ENCODE measurements around the gene SLC44A5.

The SLC44A5 gene

DNA sequence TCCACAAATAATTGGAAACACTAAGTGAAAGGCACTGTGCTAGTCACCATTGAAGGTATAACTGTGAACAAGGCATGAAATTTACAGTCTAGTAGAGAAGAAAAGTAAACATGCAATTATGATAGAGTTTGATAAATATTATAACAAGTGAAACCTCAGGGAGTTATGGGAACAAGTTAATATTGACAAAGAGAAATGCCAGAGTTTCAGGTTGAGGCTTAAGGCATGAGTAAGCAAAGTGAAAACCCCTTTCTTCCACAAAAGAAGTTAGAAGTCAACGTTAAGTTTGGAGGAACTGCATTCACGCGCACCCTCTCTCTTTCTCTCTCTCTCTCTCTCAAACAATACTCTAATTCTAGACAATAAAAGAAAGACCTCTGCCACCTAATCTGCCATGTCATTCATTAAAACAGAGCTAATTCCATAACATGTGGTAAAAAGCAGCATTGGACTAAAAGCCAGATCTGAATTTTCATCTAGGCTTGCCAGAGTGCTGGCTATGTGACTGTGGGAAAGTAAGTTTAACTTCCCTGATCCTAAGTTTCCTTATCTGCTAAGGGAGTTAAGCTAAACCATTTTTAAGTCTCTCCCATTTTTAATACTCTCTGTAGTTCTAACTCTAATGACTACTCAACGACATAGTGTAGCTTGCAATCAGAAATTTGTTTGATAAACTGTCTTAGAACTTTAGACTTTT is 22.0 kb downstream of the SLC44A5 start:
- DNase-seq: no peak

DNA sequence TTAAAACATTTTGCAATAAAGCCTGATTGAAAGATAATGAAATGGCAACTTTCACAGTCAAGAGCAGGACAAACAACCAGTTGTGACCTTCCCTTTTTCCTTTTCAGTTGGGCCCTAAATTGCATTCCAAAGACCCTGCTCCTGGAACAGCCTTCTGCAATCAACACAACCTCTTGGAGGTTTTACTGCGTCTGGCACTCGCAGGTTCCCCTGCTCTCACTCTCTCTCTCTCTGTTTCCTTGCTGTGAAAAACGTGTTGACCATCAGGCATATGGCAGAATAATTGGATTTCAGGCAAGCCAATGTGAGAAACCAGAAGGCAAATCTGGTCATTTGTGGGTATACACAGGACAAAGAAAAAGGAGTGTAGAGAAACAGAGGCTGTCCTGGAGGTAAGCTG is 23.2 kb downstream of the SLC44A5 start:
- DNase-seq: no peak

DNA sequence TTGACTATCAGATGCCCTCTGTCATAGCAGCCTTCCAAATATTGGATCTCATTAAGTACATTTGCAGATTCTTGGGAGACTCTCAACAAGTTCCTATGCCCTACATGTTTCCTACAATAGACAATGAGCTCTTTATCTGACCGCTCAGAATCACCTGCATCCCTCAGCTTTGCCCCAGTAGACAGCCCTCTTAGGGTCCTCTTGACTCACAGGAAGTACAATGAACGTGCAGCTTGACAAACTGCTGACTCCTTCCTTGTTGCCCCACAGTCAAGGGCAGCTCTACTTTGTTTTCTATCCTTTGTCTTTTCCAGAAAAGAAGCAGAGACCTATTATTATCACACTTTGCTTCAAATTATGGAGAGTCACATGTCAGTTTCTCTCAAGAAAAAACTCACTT is 27.6 kb downstream of the SLC44A5 start:
- DNase-seq: no peak

DNA sequence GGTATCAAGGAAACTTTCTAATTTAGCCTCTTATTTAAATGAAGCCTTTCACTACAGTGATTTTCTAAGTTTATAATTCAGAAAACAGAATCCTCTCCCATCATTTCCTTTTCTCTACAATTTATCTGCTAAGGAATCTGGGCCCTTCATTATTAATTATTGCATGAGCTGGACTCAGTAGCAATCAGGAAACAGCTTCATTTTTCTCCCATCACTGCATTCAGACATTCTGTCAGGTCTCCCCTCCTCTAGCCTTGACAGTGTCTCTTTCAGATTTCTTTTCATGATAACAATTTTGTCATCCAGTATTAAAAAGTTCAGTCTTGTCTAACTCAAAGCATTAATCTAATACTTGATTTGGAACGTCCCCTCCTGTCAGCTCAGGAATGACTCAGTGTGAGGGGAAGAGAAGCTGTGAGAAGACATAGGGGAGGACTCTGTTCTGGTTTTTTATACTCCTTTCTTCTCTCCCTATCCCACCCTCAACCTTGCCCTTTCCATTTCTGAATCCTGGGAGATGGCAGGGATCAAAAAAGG is 28.1 kb downstream of the SLC44A5 start:
- DNase-seq: no peak

DNA sequence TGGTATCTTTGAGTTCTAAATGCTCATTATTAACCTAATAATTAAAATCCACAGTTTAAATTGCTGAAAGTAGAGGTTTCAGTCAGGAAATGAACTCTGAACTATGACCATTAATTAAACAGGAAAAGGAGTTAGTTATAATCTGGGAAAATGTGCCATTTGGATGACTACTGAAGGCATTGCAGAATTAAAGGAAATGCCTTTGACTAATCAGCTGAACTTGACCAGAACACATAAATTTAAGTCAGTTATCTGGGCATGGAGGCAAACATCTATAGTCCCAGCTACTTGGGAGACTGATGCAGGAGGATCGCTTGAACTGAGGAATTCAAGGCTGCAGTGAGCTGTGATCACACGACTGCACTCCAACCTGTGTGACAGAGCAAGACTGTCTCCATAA is 31.9 kb downstream of the SLC44A5 start:
- no peak for DNase-seq

DNA sequence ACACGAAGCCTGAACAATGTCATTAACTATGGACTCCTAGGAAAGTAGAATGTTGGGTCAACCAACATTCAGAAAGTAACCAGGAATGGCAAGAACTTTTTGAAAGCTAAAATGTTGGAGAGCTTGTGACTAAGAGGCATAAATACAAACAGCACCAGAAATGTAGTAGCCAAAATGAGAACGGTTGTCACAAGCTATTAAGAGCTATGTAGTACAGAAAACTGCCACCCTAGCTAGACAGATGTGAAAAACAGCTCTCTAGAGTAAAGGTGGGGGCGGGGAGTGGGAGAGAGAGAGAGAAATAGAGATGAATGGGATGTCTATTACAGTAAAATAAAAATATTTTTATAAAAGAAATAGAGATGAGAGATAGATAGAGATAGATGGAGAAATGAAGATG is 35.1 kb downstream of the SLC44A5 start:
- no peak for DNase-seq

DNA sequence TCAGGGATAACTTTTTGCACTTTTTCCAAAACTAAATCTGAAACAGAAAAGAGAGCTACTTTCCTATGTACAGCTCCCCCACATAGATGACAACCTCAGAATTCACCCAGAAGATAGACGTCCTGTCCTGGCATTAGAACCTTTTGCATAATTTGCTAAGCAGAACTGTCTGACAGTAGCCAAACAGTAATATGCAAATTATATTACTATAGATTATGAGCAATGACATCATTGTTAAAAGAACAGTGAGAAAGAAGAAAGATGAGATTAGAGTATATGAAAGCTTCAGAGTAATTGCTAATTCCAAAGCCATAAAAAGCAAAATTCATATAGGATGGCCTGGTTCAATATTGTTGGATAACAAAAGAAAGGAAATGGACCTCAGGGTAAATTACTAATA is 43.7 kb downstream of the SLC44A5 start:
- DNase-seq: no peak

DNA sequence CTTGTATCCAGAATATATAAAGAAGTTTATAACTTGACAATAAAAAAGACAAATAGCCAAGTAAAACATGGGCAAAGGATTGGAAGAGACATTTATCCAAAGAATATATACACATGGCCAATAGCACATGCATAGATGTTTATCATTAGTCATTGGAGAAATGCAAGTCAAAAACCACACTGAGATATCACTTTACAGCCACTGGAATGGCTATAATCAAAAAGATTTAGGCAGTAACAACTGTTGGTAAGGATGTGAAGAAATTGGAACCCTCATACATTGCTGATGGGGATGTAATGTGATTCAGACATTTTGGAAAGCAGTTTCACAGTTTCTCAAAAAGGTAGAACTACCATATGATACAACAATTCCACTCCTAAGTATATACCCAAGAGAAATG is 51.1 kb downstream of the SLC44A5 start:
- no peak for DNase-seq

DNA sequence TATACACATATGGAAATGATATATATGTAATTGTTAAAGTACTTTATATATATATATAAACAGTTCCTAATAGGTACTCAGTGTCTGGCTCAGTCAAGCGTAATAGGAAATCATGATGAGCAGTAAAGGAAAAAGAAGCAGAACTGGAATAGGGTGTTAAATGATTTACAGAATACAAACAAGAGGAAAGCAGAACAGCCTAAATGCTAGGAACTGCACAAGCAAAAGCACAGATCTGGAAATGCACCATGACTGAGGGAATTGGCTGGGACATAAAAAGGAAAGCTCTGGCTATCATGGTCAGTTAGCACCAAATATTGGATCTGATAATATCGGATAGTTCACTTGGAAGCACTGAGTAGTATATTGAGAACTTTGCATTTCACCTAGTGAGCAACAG is 51.8 kb downstream of the SLC44A5 start:
- DNase-seq: no peak

DNA sequence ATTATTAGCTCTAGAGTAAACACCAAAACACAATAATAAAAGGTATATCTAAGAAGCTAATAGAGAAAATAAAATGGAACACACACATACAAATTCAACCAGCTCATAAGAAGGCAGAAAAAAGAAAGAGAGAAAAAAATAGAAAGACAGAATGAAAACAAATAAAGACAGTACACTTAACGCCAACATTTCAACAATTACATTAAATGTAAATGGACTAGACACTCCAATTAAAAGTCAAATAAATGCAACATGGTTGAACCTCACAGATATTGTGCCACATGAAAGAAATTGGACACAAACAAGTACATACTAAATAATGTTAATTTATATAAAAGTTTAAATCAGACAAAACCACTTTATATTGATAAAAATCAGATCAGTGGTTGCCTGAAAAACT is 56.0 kb downstream of the SLC44A5 start:
- no peak for DNase-seq

DNA sequence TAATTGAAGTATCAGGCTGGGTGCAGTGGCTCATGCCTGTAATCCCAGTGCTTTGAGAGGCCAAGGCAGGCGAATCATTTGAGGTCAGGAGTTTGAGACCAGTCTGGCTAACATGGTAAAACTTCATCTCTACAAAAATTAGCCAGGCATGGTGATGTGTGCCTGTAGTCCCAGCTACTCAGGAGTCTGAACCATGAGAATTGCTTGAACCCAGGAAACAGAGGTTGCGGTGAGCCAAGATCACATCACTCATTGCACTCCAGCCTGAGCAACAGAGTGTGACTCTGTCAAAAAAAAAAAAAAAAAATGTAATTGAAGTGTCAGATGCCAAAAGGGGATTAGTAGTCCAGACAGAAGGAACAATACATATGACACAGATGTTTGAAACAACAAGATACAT is 56.7 kb downstream of the SLC44A5 start:
- DNase-seq: no peak

DNA sequence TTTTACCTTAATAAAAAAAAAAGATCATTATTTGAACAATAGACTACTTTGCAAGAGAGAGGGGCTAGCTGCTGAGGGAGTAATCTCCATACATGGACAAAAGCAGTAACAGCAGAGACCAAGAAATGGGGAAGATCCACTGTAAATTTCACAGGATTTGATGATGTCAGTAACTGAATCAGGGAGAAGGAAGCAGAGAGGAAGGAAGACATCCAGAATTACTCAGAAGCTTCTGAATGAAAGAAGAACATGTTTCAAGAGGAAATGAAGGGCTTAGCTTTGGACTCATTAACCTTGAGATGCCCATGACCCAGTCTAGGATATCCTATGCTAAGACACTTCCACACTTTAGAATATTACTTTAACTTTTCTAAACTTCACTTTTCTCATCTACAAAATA is 60.4 kb downstream of the SLC44A5 start:
- no peak for DNase-seq

DNA sequence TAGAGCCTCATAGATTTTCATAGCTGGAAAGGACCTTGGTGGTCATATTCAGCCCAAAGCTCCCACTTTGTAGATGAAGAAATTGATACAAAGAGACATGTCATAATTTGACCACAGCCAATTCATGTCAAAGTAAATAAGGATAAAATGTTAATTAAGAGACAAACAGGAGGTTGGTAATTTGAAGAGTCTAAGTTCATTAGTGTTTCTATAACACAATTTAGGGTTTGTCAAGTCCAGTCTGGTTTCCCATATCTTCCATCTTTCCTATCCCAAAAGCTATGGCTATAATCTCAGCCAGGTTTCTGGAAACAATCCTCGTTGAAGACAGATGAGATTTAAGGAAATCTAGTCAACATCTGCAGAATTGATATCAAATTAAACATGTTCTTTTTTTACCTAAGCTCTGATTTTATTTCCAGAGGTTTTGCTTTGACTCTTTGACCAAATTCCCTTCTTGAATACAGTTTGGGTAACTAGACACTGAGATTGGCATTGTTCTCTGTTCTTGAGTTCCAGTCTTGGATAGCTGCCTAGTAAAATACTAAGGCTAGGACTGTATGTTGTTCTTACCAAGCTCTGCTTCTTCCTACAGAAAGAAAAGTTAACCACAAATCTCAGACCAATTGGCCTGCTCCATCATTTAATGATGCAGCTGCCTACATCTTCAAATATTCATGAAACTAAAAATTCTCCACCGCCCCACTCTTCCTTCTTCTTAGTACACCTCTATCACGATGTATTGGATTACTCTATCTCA is 62.0 kb downstream of the SLC44A5 start:
- no peak for DNase-seq

DNA sequence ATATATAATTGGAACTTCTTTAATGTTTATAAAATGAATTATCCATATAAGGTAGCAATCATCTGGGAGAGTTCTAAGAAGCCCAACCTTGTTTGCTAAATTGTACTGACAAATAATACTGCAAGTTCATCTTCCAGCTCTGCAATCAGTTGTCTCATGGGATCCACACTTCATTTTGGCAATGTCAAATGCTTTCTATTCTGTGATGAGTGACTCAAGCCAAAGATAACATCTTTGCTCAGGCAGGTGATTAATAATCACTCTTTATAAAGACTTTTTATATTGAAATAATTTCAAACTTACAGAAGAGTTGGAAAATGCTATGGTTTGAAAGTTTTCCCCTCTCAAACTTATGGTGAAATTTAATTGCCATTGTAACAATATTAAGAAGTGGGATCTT is 67.2 kb downstream of the SLC44A5 start:
- DNase-seq: no peak

DNA sequence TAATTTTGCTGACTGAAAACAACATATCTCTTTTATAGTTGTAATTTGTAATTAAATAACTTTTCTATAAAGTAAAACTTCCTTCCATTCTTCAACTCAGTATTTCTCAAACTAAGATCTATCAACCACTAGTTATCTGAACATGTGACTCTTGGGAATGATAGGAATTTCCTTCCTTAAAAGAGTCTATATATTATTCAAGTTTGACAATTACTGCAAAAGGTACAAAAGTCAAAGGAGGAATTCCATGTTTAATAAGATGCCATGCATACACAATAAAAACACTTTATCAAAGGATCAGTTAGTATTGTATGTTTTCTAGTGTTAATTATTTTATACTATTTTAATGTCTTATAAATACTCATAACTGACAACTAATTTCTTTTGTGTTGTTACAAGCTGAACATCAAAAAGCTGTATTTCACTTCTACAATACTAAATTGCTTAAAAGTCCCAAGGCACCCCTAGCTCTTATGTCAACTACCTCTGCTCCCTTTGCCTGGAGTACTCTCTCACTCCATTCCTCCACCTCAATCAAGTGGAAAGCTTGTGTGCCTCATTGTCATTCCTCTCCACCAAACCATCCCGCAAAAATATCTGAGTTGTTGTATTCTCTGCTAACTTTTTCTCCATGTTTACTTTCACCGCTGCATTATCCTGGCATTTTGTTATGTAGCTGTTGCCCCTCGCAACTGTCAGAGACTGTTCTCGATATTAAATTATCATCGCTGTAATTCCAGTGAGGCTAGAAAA is 67.9 kb downstream of the SLC44A5 start:
- no peak for DNase-seq

DNA sequence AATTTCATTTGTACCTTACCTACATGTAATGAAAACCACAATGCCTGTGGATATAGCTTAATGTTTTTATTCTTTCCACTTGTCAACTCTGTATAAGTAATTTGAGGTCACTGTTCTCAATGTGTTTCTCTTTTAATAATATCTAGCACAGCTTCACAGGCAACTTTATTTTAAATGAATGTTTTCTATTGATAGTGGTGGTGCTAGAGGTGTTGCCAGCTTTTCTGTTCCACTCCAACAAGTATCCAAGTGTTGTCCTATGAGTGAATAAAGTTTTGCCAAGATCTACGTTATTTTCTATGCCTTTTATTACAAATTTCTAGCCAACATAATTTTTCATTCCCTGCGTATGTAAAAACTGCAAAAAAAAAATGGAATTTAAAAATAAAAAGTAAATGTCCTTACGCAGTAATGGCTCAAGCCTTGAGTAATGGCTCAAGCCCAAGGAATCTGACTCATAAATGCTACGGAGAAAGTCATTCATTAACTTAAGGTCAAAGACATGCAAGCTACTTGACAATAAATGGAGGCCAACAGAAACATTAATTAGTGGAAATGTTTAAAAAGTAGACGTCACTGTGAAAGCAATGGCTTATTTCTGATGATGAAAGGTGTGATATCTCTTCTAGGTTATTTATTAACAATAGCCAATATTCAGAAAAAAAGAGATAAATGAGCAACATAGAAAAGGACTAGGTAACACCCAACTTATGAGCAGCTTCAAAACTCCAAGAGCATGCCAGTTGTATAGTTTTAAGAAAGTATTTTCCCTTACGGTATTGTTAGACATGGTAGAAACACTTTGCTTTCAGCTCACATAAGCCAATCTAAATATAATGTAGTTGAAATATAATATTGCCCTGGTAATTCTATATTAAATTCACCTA is 71.4 kb downstream of the SLC44A5 start:
- no peak for DNase-seq

DNA sequence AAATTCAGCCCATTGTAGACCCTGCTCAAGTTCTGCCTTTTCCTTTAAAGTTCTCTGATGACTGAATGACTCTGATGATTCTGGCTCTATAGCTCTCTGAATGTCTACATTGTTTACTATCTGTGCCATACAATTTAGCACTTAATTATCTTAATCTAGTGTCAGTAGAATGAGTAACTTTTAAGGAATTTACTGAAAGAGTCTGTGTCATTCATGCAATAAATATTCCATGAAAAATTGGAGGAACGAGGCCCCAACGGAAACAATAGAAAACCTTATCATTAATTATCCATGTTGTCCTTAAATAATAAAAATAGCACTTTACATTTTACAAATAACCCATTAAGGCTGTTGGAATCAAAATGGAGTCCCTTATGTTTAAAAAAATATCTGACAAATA is 77.8 kb downstream of the SLC44A5 start:
- no peak for DNase-seq

DNA sequence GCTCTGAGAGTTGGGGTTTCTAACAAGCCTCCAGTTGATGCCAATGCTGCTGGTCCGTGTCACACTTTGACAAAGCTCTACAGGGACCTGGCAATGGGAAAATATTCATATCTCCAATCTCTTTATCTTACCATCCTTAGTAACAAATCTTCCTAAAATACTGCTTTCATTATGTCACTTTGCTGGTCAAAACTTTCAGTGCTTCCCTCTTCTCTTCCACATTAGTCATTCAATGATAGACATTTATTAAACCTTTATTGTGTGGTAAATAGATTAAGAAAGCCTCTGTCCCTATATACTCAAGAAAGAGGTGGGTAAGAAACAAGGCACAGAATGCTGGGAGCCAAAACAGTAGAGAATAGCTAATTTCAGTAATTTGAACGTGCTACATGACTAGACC is 79.3 kb downstream of the SLC44A5 start:
- no peak for DNase-seq

DNA sequence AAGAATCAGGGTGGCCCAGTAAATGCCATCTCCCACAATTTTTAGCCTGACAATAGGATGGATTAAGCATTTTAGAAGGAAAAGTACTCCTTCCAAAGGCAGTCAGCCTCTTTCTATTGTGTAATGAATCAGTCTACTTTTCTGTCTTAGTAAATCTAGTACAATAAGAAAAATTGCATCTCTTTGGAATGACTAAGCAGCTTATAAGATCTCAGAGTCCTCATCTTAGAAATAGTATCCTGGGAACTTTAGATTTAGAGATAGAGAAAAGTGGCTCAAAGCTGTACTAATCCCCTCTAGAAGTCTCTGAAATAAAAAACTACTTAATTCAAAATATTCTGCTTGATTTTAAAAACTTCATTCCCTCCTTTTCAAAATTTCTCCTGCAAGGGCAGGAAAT is 81.4 kb downstream of the SLC44A5 start:
- no peak for DNase-seq

DNA sequence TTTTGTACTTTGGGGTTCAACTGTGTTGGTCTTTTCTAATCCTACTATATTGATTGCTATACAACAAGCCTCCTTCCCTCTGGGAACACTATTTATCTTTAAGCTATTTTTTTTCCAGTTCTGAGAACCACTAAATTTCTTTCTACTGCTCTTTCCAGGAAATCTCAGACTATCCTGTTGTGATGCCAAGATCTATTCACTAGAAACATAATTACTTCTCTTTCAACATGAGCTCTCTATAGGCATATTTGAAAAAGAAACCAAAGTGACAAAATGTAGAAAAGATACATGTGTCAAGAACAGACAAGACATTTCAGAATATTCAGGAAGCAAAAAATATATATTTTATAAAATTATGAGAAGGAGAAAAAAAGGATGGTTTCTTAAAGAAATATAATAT is 82.9 kb downstream of the SLC44A5 start:
- DNase-seq: no peak

DNA sequence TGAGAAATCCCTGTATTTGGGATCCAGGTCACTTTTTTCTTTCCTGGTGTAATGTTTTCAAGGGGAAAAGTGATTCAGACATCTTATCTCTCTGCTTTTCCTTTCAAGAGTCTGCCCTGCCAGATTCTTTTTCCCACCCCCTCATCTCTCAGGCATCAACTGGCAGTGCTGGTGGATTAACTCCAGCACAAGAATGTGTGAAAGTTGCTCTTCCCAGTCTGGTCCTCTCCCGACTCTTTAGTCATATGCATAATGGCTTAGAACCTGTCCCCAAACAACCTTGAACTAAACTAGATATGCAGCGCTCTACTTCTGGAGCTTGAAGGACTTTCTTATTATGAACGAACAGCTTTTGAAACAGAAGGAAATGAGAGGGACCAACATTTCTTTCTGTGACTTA is 88.5 kb downstream of the SLC44A5 start:
- no peak for DNase-seq

DNA sequence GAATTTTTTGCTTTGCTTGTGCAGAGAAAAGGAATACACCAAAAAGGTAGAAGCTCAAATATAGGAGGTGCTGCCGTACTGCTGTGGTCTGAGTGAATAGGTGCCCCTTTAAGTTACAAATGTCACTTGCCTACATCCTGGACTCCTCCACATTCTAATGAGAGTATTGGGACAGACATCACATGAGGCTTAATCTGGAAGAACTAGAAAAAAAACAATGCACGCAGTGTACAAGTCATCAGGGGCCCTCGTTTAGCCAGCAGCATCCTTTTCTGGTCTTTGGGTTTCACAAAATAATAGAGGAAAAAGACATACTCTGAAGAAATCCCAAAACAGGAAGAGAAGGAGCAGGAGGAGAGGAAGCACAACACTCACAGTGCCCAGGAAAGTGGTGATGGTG is 89.3 kb downstream of the SLC44A5 start:
- DNase-seq: no peak

All from stimulated activated CD4-positive, alpha-beta T cell treated with anti-CD3 and anti-CD28 coated beads, Interleukin-2, amount 100 ng/mL, for 24 hours (primary cell).